Activated CD8-positive, alpha-beta memory T cell treated with anti-CD3 and anti-CD28 coated beads, Interleukin-2, amount 50 U/mL, for 4 hours (primary cell): Measurements from ENCODE around the gene HMCN2.

Experiments used
- DNase-seq: peaks from one replicate; pipeline ENCODE4 v3.0.0-alpha.2; 2020

Gene HMCN2

DNA sequence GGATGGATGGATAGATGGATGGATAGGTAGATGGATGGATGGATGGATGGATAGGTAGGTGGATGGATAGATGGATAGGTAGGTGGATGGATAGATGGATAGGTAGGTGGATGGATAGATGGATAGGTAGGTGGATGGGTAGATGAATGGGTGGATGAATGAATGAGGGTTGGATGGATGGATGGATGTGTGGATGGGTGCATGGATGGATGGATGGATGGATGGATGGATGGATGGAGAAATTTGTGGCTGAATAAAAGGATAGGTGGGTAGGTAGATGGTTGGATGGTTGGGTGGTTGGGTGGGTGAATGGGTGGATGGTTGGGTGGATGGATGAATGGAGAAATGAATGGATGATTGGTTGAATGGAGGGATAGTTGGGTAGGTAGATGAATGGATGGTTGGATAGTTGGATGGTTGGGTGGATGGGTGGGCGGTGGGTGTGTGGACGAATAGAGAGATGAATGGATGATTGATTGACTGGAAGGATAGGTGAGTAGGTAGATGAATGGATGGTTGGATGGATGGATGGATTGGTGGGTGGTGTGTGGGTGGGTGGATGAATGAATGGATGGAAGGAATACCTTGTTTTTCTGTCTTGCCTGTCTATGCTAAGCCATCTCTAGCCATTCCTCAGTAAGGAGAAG lies 108.2 kb downstream of the HMCN2 start:
- no peak for DNase-seq

DNA sequence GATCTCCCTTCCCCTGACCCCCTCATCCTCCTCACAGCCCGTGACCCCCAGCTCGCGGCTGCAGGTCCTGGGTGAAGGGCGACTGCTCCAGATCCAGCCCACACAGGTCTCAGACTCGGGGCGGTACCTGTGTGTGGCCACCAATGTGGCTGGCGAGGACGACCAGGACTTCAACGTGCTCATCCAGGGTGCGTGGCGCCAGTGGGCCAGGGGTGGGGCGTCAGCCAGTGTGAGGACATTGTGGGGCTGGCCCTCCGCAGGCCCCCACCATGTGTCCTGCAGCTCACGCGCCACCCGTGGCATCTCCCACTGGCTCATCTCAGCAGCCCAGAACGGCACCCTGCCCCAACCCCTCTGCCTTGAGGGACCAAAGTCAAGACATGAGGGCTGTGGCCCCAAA lies 112.1 kb downstream of the HMCN2 start:
- no peak for DNase-seq

DNA sequence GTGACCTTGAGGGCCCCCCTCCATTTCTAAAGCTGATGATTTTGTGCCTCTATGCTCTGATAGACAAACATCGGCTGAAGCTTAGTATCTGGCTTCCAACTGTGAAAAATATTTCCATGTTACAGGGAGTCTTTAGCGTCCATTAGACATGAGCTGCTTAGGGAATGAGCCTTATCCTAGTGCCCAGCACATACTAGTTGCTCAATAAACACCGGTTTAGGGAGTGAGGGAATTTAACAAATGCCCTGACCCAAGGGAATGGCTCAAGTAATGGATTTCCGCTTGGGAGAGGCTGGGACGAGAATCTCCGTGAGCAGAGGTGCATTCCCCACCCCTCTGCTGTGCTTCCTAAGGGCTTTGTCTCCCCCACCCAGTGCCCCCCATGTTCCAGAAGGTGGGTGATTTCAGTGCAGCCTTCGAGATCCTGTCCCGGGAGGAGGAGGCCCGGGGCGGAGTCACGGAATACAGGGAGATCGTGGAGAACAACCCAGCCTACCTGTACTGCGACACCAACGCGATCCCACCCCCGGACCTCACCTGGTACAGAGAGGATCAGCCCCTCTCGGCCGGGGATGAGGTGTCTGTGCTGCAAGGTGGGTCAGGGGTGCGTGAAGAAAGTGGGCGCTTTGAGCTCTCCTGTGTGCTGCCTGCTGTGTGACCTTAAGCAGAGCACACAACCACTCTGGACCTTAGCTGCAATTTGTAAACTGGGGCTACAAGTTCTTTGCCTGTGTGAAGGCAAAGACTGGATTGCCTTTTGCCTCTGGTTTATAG lies 113.5 kb downstream of the HMCN2 start:
- no peak for DNase-seq

DNA sequence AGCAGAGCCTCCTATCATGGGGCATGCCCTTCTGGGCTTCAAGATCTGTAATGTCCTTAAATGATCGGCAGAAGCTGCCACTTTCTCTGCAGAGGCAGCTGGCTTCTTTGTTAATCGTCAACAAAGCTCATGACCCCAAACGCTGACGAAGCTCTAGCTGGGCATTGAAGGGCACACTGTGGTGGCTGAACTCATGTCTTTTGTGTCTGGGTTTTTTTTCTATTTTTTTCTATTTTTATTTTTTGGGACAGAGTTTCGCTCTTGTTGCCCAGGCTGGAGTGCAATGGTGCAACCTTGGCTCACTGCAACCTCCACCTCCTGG lies 114.0 kb downstream of the HMCN2 start:
- DNase-seq = no peak

GRCh38 chr9:130380920-130381469 lies 115.4 kb downstream of the HMCN2 start:
- no peak for DNase-seq

DNA sequence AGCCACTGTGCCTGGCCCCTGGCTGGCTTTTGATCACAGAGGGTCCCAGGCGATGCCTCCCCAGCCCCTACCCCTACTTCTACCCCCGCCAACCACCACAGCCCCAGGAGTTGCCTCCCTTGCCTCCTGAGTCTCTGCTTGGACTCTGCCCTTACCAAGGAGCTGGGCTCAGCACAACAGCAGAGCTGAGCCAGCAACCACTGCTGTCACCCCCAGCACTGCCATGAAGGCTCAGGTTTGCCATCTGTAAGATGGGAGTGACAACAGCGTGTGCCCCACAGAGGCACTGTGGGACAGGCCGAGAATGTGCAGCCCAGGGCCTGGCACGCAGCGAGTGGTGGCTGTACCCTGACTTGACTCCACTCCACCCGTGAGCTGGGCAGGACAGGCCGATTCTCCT lies 116.1 kb downstream of the HMCN2 start:
- DNase-seq = no peak

DNA sequence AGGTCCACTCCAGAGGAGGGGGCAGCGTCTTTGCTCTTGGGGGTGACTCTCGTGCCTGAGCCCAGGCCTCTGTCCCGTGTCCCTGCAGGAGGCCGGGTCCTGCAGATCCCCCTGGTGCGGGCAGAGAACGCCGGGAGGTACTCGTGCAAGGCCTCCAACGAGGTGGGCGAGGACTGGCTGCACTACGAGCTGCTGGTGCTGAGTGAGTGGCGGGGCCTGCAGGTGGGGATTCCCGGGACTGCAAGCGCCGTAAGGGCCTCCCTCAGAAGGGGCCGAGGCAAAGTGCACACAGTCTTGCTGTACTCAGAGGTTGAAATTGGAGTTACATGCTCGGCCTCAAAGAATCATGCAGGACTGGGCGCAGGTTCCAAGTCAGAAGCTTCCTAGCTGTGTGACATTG lies 116.5 kb downstream of the HMCN2 start:
- no peak for DNase-seq

GRCh38 chr9:130382636-130383349 lies 117.2 kb downstream of the HMCN2 start:
- no peak for DNase-seq

DNA sequence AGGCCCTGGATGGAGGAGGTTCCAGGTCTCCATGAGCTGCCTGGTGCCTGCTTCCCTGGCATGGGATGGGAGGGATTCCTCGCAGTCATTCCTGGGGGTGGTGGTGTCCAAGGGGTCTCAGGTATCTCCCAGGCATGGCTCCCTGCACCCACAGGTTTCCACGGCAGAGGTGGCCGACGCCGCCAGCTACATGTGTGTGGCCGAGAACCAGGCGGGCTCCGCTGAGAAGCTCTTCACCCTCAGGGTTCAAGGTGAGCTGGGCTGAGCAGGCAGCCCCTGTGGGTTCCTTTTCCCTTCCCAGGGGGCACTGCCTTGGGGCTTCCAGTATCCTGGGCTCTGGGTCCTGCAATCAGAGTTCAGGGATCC lies 117.8 kb downstream of the HMCN2 start:
- no peak for DNase-seq

DNA sequence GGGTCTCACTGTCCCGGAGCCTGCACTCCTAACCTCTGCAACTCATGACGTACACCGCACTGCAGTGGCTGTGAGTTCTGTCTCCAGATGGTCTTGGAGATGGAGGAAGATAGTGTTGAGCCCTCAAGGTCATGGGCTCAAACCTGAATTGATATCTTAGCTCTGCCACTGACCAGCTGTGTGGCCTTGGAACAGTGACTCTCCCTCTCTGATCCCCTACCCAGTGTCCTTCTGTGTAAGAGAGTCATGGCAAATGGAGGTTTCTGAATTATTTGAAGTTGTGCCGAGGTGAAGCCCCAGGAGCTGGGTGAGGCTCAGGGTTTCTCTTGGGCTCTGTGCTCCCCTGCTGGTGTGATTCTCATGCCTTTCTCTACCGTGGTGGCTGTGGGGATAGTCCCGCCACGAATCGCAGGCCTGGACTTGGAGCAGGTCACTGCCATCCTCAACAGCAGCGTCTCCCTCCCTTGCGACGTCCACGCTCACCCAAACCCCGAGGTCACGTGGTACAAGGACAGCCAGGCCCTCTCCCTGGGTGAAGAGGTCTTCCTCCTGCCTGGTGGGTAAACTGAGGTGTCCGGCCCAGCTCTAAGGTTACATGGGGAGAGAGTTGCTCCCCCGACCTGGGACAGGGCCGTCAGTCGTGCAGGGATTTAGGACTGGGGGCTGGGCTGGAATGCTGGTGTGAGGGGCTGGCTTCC lies 118.6 kb downstream of the HMCN2 start:
- DNase-seq = no peak

DNA sequence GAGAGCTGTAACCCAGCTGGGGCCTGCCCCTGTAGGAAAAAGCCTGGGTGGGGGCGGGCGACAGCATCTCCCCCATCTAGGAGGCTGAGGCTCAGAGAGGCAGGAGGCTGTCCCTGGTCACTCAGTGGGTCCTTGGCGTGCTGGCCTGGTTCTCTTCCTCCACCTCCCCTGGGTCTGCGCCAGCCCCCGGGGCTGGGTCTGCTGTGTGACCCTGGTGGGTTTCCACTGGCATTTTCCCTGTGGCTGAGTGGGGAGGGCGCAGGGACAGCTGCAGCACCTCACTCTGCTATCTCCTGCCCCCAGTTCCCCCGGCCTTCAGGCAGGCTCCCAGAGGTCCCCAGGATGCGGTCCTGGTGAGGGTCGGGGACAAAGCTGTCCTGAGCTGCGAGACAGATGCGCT lies 119.7 kb downstream of the HMCN2 start:
- no peak for DNase-seq

DNA sequence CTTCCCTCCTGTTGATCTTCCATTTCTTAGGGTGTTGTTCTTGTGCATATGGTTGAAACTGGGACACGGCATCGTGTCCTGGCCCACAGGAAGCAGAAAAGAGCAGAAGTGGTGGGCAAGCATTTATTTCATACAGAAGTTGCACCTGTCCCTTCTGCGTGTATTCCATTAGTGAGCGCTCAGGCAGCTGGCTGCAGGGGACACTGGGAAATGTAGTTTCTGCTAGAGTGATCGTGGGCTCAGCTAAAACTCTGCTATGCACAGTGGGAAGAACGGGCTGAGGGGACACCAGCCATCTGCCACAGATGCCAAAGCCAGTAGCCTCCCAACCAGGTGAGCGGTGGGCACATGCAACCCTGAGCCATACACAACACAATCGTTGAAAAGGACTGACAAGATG lies 121.8 kb downstream of the HMCN2 start:
- no peak for DNase-seq

DNA sequence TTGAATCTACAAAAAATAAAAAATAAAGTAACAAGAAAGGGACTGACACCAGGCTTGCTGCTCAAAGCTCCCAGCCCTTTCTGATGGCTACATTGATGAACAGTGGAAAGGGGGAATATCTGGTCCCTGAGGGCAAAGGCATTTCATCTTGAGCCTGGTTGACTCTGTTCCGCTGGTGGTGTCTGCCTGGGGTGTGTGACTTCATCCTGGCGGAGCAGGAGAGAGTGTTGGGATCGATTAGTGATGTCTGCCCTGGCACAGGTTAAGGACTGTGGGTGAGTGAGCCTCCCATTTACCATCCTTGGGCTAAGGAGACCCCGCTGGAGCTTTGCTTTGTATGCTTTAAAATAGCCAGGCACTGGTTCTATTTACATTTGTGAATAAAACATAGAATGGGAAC lies 122.3 kb downstream of the HMCN2 start:
- no peak for DNase-seq

GRCh38 chr9:130390390-130390789 lies 124.8 kb downstream of the HMCN2 start:
- no peak for DNase-seq

- no peak for DNase-seq
Measured at GRCh38 chr9:130390986-130391385, 125.4 kb downstream of the HMCN2 start.

DNA sequence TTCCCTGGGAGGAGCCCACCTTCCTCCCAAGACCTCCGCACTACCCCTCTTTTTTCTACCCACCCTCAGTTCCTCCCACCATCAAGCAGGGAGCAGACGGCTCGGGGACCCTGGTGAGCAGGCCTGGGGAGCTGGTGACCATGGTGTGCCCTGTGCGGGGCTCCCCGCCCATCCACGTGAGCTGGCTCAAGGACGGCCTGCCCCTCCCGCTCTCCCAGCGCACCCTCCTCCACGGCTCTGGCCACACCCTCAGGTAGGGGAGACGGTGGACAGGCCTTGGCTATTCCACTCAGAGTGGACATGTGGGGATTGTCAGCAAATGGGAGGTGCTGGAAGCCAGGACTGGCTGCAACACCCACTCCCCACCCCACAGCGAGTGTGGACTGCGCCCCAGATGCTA lies 126.3 kb downstream of the HMCN2 start:
- DNase-seq = no peak

- no peak for DNase-seq
Measured at GRCh38 chr9:130393681-130394071, 128.1 kb downstream of the HMCN2 start.

DNA sequence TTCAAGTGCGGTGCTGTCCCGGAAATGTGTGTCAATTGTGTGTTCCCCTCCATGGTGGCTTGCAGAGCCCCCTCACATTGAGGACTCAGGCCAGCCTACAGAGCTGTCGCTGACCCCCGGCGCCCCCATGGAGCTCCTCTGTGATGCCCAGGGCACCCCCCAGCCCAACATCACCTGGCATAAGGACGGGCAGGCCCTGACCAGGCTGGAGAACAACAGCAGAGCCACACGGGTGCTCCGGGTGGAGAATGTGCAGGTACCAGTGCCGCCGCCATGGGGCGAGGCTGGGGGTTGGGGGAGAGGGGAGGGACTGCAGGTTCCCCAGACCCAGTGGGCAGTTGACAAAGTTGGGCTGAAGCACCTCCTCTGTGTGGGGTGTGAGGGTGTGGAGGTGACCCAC lies 128.8 kb downstream of the HMCN2 start:
- no peak for DNase-seq

DNA sequence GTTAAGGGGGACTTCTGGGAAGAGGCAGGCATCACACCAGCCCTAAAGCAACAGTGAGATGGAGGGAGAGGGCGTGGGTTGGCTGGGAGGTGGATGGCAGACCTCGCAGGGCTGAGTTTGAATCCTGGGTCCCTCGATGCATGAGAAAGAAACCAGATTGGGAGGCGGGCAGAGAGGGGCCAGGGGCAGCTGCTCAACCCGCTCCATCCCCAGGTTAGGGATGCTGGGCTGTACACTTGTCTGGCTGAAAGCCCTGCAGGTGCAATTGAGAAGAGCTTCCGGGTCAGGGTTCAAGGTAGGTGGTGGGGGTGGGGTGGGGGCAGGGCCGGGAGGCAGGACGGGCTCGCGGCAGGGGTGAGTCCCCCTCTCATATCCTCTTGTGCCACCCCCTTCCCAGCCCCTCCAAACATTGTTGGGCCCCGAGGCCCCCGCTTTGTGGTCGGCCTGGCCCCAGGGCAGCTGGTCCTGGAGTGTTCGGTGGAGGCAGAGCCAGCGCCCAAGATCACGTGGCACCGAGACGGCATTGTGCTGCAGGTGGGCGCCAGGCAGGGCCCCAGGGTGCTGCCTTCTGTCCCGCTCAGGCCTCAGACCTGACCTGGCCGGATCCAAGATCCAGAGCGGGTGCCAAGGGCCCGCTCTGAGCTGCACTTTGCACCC lies 129.4 kb downstream of the HMCN2 start:
- no peak for DNase-seq

GRCh38 chr9:130395810-130396435 lies 130.4 kb downstream of the HMCN2 start:
- no peak for DNase-seq

- DNase-seq = no peak
Measured at GRCh38 chr9:130396581-130396980, 131.0 kb downstream of the HMCN2 start.

- DNase-seq = no peak
Measured at GRCh38 chr9:130398487-130399240, 133.1 kb downstream of the HMCN2 start.
